GM19351 (cell line): Measurements from ENCODE around the gene PADI3.
"Not testable (repeated sequence)": the region's sequence is repeated elsewhere in the genome, so short reads cannot be mapped to it uniquely, and the experiment has no call there.

Source experiments
- ATAC-seq: cut with Tn5 transposase; IDR thresholded peaks from one replicate; pipeline ENCODE4 v1.9.1; 2021; ENCODE audit warnings: mild to moderate bottlenecking, moderate library complexity; ENCODE audit not compliant: unreplicated experiment

Gene PADI3

GRCh38 chr1:17321857-17322390, 73.0 kb downstream of the PADI3 start:
- ATAC-seq, result not testable (repeated sequence)

DNA sequence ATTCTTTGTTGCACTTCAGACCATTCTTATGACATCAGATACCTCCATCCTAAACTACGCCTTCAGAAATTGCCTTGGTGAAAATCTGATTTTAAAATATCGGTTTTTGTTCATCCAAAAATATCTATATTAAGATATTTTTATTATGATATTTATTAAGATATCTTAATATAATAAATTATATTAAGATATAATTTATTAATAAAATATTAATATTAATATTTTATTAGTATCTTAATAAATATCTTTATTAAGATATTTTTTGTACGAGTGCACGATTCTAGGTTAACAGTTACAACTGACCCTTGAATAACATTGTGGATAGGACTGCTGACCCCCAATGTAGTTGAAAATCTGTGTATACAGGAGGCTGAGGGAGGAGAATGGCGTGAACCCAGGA, 80.0 kb downstream of the PADI3 start:
- no peak for ATAC-seq

DNA sequence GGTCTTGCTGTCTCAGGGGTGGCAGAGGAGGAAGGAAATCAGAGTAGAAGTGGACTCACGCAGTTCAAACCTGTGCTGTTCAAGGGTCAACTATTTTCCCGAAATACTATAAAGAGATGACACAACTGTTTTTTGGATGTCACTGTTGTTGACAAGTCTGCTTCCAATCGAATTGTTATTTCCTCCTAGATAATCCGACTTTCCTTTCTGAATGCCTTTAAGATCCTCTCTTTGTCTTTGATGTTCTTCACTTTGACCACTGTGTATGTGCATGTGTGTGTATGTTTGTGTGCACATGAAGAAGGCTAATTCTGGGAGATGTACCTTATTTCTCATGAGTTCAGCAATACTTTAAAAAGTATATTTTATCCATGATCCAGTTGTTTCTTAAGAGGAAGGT, 80.7 kb downstream of the PADI3 start:
- no peak for ATAC-seq

GRCh38 chr1:17330856-17331255, 82.0 kb downstream of the PADI3 start:
- no peak for ATAC-seq

DNA sequence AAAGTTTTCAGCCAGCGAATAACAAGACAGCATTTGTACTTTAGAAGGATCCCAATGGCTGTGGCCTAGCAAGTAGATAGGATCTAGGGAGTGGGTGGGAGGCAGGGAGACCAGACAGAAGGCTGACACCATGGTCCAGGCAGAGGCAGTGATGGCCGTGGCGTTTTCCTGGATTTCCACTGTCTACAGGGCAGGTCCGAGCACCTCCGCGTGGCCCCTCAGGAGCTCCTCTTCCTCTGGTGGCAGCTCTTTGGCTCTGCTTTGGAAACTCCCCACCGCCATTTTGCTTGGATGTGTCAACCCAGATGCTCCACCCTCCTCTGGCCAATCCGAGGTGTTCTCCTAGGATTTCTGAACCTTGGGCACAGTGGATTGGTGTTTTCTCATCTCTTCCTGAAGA, 84.2 kb downstream of the PADI3 start:
- no peak for ATAC-seq
